Nephron progenitor cell (in vitro differentiated cells): ENCODE results near the gene NSD2.

Experiments
- DNase-seq: peaks from one replicate; pipeline ENCODE4 v3.0.0; 2021
- H3K27ac Mint-ChIP-seq: 2 replicates; pipeline ENCODE4 v1.8.0; 2021; ENCODE audit warnings: mild to moderate bottlenecking, moderate library complexity, mixed read lengths
- H3K27me3 Mint-ChIP-seq: 2 replicates; pipeline ENCODE4 v1.8.0; 2021; ENCODE audit warnings: mild to moderate bottlenecking, low read depth, mixed read lengths; ENCODE audit not compliant: poor library complexity
- H3K36me3 Mint-ChIP-seq: 2 replicates; pipeline ENCODE4 v1.8.0; 2021; ENCODE audit warnings: low read depth, mixed read lengths
- H3K4me1 Mint-ChIP-seq: 2 replicates; pipeline ENCODE4 v1.8.0; 2021; ENCODE audit warnings: mixed read lengths
- H3K4me3 Mint-ChIP-seq: 2 replicates; pipeline ENCODE4 v1.8.0; 2021; ENCODE audit warnings: mild to moderate bottlenecking, moderate library complexity, mixed read lengths
- H3K9me3 Mint-ChIP-seq: 2 replicates; pipeline ENCODE4 v1.8.0; 2021; ENCODE audit warnings: mild to moderate bottlenecking, moderate library complexity, mixed read lengths
- TF ChIP-seq, protein P1 (sequence below): fragments of 200-600 bp; sonication (generic); IDR thresholded peaks from 2 replicates; pipeline ENCODE4 v1.5.0; 2021; ENCODE audit warnings: antibody characterized with exemption

The NSD2 gene

GRCh38 chr4:1859389-1859753 is 11.8 kb upstream of the NSD2 start:
- Mint-ChIP-seq H3K4me3 (no peak overlapping the region), H3K9me3 (no peaks in the 10 kb centered on the region), H3K4me1 (peaks cover 51% of the 10 kb centered on the region), H3K27ac (peak overlapping the region; percentile 36), H3K36me3 (no peaks in the 10 kb centered on the region), H3K27me3 (peaks cover 27% of the 10 kb centered on the region)
- no peak for DNase-seq
- TF ChIP-seq, protein P1, sequence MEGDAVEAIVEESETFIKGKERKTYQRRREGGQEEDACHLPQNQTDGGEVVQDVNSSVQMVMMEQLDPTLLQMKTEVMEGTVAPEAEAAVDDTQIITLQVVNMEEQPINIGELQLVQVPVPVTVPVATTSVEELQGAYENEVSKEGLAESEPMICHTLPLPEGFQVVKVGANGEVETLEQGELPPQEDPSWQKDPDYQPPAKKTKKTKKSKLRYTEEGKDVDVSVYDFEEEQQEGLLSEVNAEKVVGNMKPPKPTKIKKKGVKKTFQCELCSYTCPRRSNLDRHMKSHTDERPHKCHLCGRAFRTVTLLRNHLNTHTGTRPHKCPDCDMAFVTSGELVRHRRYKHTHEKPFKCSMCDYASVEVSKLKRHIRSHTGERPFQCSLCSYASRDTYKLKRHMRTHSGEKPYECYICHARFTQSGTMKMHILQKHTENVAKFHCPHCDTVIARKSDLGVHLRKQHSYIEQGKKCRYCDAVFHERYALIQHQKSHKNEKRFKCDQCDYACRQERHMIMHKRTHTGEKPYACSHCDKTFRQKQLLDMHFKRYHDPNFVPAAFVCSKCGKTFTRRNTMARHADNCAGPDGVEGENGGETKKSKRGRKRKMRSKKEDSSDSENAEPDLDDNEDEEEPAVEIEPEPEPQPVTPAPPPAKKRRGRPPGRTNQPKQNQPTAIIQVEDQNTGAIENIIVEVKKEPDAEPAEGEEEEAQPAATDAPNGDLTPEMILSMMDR: no peak

GRCh38 chr4:1862055-1862911 is 8.9 kb upstream of the NSD2 start:
- peak; percentile 20 for DNase-seq
- Mint-ChIP-seq H3K4me1 (peaks cover 56% of the 10 kb centered on the region), H3K27me3 (peaks cover 27% of the 10 kb centered on the region), H3K4me3 (peak overlapping the region; percentile 68), H3K36me3 (no peaks in the 10 kb centered on the region), H3K9me3 (no peaks in the 10 kb centered on the region), H3K27ac (no peak overlapping the region)
- TF ChIP-seq, protein P1: no peak

GRCh38 chr4:1862961-1863296 is 8.3 kb upstream of the NSD2 start:
- peak overlapping the region; percentile 64 for H3K4me3 Mint-ChIP-seq
- peaks cover 56% of the 10 kb centered on the region for H3K4me1 Mint-ChIP-seq
- H3K9me3 Mint-ChIP-seq: no peaks in the 10 kb centered on the region
- no peak overlapping the region for H3K27ac Mint-ChIP-seq
- TF ChIP-seq, protein P1: no peak
- H3K36me3 Mint-ChIP-seq: no peaks in the 10 kb centered on the region
- DNase-seq: no peak
- peaks cover 27% of the 10 kb centered on the region for H3K27me3 Mint-ChIP-seq

- no peak for DNase-seq
- Mint-ChIP-seq H3K9me3 (no peaks in the 10 kb centered on the region), H3K27ac (no peak overlapping the region), H3K4me1 (peaks cover 56% of the 10 kb centered on the region), H3K4me3 (peak overlapping the region; percentile 64), H3K27me3 (peaks cover 33% of the 10 kb centered on the region), H3K36me3 (no peaks in the 10 kb centered on the region)
- TF ChIP-seq, protein P1: no peak
These were observed 7.7 kb upstream of the NSD2 start for GRCh38 chr4:1863297-1864033.

DNA sequence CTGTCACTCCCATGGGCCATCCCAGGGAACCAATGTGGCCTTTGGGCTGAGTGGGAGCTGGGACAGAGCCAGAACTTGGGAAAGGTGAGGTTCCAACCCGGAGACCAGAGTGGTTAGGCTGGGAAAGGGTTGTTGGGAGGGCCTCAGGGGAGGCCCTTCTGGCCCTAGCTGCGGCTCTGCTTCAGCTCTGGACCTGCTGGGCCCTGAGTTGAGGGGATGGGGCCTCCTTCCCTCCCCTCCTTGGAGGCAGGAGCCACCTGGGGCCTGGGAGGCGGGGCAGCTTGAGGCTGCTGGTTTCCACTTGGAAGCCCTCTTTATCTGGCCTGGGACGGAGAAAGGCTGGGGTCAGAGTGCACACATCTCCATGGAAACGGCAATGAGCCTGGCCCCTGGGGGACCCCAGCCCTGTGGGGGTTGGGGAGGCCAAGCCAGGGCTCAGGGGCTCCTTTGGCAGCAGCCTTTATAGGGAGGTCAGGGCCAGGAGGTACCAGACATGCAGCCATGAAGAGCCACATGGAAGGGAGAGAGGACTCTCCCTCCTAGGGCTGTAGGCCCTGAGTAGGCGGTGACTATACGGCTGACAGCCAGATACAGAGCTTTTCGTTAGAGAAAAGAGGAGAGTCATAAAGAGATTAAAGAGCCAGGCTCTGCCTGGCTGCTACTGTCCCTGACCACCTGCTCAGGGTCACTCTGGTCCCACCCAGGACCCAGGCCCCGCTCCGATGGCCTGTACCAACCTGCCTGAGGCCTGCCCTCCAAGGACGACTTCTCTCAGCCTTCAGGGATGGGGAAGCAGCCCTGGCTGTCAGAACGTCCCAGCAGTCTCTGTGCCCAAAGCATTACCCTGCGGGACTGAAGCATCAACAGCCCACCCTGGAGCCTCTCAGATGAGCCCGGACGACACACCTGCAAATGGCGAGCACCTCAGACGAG is 6.9 kb upstream of the NSD2 start:
- H3K27ac Mint-ChIP-seq: peak overlapping the region; percentile 96
- H3K9me3 Mint-ChIP-seq: no peaks in the 10 kb centered on the region
- peak overlapping the region; percentile 57 for H3K4me3 Mint-ChIP-seq
- H3K27me3 Mint-ChIP-seq: peaks cover 33% of the 10 kb centered on the region
- DNase-seq: peak; percentile 65
- peaks cover 52% of the 10 kb centered on the region for H3K4me1 Mint-ChIP-seq
- no peaks in the 10 kb centered on the region for H3K36me3 Mint-ChIP-seq
- TF ChIP-seq, protein P1: no peak
